Stimulated activated CD4-positive, alpha-beta T cell treated with anti-CD3 and anti-CD28 coated beads, Interleukin-15, amount 100 ng/mL, for 1 hour (primary cell): Measurements from ENCODE around the gene NFKBIE.

Experiments used
- DNase-seq, 2 donors: peaks; one replicate each; pipeline ENCODE4 v3.0.0-alpha.2; 2020; ENCODE audit warnings: low read depth in 1 of 2, low spot score in 1 of 2

The NFKBIE gene

DNA sequence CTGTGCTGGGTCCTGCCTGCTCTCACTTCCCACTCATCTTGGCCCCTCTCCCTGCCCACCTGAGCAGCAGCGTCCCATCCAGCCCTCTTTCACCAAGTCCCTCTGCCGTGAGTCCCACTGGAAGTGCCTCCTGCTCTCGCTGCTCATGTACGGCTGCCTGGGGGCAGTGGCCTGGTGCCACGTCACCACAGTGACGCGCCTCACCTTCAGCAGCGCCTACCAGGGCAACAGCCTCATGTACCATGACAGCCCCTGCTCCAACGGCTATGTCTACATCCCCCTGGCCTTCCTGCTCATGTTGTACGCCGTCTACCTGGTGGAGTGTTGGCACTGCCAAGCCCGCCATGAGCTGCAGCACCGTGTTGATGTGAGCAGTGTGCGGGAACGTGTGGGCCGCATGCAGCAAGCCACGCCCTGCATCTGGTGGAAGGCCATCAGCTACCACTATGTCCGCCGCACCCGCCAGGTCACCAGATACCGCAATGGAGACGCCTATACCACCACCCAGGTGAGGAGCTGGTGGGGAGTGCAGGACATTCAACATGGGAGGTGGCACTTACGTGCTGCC, 7.7 kb upstream of the NFKBIE start:
- no peak for DNase-seq

DNA sequence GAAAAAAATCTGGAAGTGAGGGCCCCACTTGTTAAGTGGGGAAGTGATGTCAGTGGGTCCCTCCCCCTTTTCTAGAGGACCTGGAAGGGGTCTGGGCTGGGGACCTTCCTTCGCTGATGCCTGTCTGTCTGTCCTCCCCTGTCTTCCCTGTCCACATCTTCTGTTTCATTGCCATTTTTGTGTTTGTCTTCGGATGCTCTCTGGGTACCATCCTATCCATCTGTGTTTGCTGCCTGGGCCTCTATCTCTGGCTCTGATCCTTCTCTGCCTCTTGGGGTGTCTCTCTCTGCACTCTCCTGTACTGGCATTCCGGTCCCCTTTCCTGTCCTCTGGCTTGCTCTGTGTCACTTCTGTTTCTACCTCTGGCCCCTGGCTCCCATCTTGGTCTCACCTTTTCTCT, 7.2 kb upstream of the NFKBIE start:
- no peak for DNase-seq

DNA sequence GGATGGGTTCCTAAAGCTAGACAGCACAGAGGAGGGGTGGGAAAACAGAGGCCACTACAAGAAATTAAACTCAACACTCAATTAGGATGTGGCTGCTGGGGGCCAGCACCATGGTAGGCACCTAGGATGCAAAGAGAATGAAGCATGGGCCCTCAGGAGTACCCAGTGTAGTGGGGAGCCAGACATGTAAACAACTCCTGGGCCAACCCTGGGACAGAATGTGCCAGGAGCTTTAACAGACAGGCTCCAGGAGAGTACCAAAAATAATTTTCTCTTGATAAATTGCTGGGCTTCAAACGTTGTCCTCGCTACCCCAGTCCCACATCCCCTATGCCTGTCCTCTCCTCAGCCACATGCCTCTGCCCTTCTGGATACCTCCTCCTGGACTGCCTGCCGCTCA, 6.6 kb upstream of the NFKBIE start:
- no peak for DNase-seq

DNA sequence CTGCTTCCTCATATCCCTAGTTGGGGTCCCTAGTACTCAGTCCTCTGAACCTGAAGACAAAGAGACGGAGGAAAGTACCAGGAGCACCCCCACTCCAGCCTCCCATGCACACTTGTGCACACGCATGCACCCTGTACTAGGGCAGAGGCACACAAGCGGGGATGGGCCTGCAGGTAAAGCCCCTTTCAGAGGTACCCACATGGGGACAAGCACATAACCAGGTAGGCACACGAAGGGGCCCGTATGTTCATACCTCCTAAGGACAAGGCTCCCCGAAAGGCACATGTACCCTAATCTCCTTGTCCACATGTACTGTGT, 6.0 kb upstream of the NFKBIE start:
- no peak for DNase-seq

GRCh38 chr6:44270526-44271405, 5.4 kb upstream of the NFKBIE start:
- no peak for DNase-seq

DNA sequence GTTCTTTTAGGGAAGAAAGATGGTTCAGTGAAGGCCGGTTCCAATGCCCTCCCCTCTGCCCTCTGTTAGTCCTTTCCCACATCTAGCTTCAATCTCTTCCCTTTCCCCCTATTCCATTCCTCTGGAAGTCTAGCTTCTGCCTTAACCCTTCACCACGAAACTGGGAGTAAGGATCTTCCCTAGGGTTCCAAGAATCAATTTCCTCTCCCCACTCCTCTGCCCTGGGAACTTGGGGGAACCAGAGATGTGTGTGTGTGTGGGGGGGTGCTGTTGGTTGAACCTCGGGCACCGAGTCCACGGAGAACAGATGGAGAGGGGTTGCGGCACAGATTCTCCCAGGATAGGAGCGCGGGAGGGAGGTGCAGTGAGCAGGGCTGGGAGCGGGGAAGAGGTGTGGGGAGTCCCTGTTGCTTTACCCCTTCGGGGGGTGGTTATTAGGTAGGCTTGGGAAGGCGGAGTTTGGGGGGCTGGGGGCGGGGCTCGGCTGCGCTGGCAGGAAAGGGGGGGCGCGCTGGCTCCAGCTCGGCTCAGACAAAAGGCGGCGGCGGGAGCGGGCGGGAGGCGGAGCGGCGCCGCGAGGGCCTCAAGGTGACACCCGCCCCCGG, 4.7 kb upstream of the NFKBIE start, which contains the start of gene TMEM151B:
Gene TMEM151B, plus strand, starts transcription at position 530 of the 605 bp plus-strand sequence. CDS start 293 bp downstream, outside the sequence.
- DNase-seq = no peak

- DNase-seq = no peak
Observed at GRCh38 chr6:44269178-44269920, 4.0 kb upstream of the NFKBIE start.

DNA sequence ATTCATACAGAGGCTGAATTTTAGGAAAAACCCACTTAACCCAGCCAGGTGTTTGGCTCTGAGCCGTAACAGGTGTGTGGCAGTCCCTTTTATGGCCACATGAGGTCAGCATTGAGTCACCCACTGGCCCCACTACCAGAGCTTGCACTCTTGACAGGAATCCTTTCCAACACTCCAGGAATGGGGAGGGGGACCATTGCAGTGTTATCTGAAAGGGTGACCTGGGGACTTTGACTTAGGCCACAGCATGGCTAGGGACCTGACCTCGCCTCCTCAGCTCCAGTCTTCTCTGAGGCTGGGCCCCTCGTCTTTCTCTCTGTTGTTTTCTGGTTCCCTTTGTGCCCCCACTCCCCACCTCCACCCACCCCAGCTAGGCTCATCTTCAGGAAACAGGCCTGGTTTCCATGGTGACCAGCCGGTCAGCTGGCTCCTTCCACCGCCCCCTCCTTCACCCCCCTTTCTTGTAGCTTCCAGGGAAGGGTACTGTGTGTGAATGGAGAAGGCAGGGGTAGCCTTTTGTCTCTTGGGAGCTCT, 2.8 kb upstream of the NFKBIE start:
- peak in 1 of 2 donors; percentile 40 for DNase-seq

DNA sequence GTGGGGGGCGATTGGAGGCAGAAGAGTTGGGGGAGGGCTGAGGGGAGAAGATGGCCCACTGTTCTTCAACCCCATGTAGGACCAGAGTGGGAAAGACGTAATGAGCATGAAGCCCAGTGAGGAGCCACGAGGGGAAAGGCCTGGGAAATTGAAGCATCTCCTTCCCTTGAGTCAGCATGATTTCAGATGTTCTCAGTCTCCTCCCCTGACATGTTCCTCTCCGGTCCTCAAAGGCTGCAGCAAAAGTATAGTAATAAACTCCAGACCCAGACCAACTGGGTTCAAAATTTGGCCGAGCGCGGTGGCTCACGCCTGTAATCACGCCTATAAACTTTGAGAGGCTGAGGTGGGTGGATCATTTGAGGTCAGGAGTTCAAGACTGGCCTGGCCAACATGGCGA, 1.9 kb upstream of the NFKBIE start:
- DNase-seq = no peak

- no peak for DNase-seq
Observed at GRCh38 chr6:44266347-44266746, 996 bp upstream of the NFKBIE start.

GRCh38 chr6:44265722-44266233, 427 bp upstream of the NFKBIE start:
- DNase-seq = no peak

GRCh38 chr6:44264154-44265006, 971 bp downstream of the NFKBIE start:
- DNase-seq = no peak

- DNase-seq = no peak
Observed at GRCh38 chr6:44263354-44264100, 1.8 kb downstream of the NFKBIE start.

DNA sequence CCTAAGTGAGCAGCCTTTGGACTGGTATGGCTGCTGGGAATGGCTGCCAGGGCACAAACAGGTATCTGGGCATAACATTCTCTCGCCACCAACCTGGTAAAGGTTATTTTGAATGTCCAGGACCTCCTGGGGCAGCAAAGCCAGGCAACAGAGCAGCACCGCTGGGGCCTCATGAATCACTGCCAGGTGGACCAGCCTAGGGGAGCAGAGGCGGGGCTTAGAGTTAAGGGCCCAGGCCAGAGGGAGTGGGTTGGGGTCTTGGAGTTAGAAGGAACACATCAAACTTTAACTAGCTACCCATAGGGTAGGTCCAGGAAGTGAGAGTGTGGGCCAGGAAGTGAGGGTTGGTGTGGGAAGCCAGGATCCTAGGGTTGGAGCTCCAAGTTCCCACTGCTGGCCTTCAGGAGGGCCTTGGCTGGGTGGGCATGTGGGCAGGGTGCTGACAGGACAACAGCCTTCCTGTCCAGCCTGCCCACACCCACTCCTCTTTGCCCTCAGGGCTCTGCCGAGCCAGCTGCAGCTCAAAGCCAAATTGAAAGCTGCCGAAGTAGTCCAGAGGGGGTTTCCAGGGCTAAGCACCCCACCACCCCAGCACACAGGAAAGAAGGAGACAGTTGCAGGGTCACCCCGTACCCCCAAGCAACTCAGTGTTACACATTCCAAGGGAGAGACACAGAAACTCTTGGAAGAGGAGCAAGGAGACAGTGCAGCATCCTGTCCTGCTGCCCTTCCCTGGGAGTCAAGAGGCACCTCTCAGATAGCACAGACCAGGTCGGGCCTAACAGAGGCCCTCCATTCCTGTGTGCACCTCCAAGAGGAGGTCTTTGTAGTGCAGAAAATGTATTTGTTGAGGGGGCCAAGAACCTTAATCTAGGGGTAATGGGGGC, 2.6 kb downstream of the NFKBIE start:
- no peak for DNase-seq

- no peak for DNase-seq
Observed at GRCh38 chr6:44261581-44261980, 3.8 kb downstream of the NFKBIE start.

- no peak for DNase-seq
Observed at GRCh38 chr6:44260451-44261297, 4.7 kb downstream of the NFKBIE start.

GRCh38 chr6:44260011-44260410, 5.3 kb downstream of the NFKBIE start:
- DNase-seq = no peak

- no peak for DNase-seq
Observed at GRCh38 chr6:44258921-44259320, 6.4 kb downstream of the NFKBIE start.
